Measurements from ENCODE around the gene PLAAT2. TPM values are rescaled to one million over a fixed set of nuclear protein-coding genes. Genes with fewer than 3 reads are reported as not detected.

PLAAT2 gene
- total and polyA plus RNA-seq, 2 of the 13 experiments (the other 11 are each of a cell fraction or from before 2014, with no cell fraction given): 0.22 TPM; not detected in 1

DNA sequence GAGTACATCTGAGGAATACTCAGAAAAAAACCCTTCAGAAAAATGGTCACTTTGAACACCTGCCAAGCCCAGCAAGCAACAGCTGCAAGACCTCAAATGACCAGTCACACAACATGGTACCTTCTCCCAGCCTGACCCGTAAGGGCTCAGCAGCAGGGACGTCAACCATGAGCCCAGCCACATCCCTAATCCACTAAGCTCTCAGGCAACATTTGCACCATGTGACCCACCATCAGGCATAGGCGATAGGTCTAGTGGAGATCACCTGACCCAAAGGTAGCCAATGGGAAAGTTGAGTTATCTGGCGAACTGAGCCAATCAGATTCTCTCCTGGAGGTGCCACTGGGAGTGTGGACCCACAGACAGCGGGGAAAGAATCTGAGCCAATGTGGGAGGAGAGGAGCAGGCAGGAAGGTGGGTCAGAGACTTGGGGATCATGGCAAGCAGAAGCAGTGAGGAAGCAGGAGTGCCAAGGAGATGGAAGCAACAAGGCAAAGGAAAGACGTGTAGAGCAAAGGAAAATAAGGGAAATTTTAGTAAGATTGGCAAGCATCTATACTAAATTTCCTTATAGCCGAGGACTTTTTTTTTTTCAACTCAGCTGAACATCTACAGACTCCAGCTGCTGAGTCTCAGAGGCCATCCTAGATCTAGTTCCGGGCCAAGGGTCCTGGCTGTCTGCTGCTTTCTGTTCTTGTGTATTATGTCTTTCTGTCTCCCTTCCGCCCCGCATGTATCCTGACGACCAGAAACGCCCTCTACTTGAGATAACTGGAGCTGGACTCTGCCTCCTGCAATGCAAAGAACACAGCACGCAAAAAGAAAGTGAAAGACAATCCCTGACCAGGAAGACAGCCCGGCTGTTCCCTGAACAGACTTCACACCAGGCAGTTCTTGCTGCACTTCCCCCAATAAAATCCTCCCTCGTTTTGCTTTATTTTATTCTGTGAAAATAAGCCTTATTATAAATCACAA is 11.0 kb upstream of the PLAAT2 start (continued):
- no peak; the same call in 1 of the 2 replicates for TF ChIP-seq SIX1 (CRISPR knock-in tag; IDR thresholded peaks at IDR 0.05; ENCODE audit: borderline replicate concordance)
- TF ChIP-seq FOXM1 (CRISPR knock-in tag; IDR thresholded peaks at IDR 0.05): no peak
- no peak for TF ChIP-seq ZNF263 (CRISPR knock-in tag; IDR thresholded peaks at IDR 0.05)
- no peak for TF ChIP-seq JARID2 (CRISPR knock-in tag; IDR thresholded peaks at IDR 0.05; ENCODE audit: insufficient replicate concordance)
- TF ChIP-seq DMAP1 (CRISPR knock-in tag; IDR thresholded peaks at IDR 0.05): no peak
- no peak for TF ChIP-seq ZNF280D (CRISPR knock-in tag; IDR thresholded peaks at IDR 0.05)
- no peak for TF ChIP-seq THYN1 (CRISPR knock-in tag; IDR thresholded peaks at IDR 0.05; ENCODE audit: borderline replicate concordance, low read depth)
- no peak for TF ChIP-seq ZNF569 (CRISPR knock-in tag; IDR thresholded peaks at IDR 0.05; ENCODE audit: borderline replicate concordance)
- TF ChIP-seq ZGPAT (CRISPR knock-in tag; IDR thresholded peaks at IDR 0.05): no peak
- no peak for TF ChIP-seq ZBTB40 (IDR thresholded peaks at IDR 0.05)
- no peak for TF ChIP-seq ZBTB40 (CRISPR knock-in tag; IDR thresholded peaks at IDR 0.05)
- TF ChIP-seq SIX4 (CRISPR knock-in tag; IDR thresholded peaks at IDR 0.05): no peak
- TF ChIP-seq DPF2 (CRISPR knock-in tag; IDR thresholded peaks at IDR 0.05; ENCODE audit: borderline replicate concordance, low read depth): no peak
- TF ChIP-seq ZNF572 (CRISPR knock-in tag; IDR thresholded peaks at IDR 0.05): no peak
- TF ChIP-seq ZNF329 (CRISPR knock-in tag; IDR thresholded peaks at IDR 0.05; ENCODE audit: low read depth): no peak
